Measurements from ENCODE around the gene EIF4E1B.

GRCh38 chr5:176670449-176670848, 40.0 kb downstream of the EIF4E1B start:
- TF ChIP-seq POLR2AphosphoS5 (IDR thresholded peaks at IDR 0.05; ENCODE audit: borderline replicate concordance, low read depth, low read length): no peak
- no peak for TF ChIP-seq EZH2 (IDR thresholded peaks at IDR 0.05)
- TF ChIP-seq FOXP2 (optimal IDR thresholded peaks at IDR 0.05; ENCODE audit: control extremely low read depth, extremely low read length, insufficient read depth): no peak

Measured in SK-N-MC (cell line).